Panc1 (cell line): Measurements from ENCODE around the gene STARD7. TPM values are rescaled to one million over a fixed set of nuclear protein-coding genes. Genes with fewer than 3 reads are reported as not detected.

ENCODE experiments used
- ATAC-seq: fragments of 200-7000 bp; cut with Tn5 transposase; 2 replicates; pipeline ENCODE4 v1.9.1; 2020; ENCODE audit warnings: mild to moderate bottlenecking, moderate library complexity
- BruUV-seq: library from RNA; stranded (reverse); fragments of 400-500 nt; replicated peaks from 2 replicates; lab custom pipeline; 2021; lab: Mats Ljungman, UMichigan
- CTCF ChIA-PET: fragments of 300-600 bp; sonication (Branson Sonifier 250); formaldehyde crosslinking; loops from one replicate; lab custom pipeline; 2022; ENCODE audit warnings: antibody characterized with exemption; lab: Charles Lee
- POLR2A ChIA-PET: fragments of 300-600 bp; sonication (Branson Sonifier 250); formaldehyde crosslinking; loops from one replicate; lab custom pipeline; 2022; ENCODE audit warnings: antibody characterized with exemption; lab: Charles Lee
- DNase-seq: peaks from one replicate; pipeline ENCODE4 v3.0.0-alpha.2; 2010; ENCODE audit warnings: low read depth, low spot score
- H3K27ac ChIP-seq: 2 replicates; pipeline ENCODE4 v1.5.1; 2011; ENCODE audit warnings: mild to moderate bottlenecking, low read length, inconsistent platforms
- H3K27me3 ChIP-seq: fragments of 200-500 bp; sonication (Bioruptor generic); 2 replicates; pipeline ENCODE4 v1.6.0; 2014; ENCODE audit warnings: low read length, inconsistent platforms; ENCODE audit not compliant: control insufficient read depth, insufficient read depth
- H3K36me3 ChIP-seq: fragments of 200-500 bp; sonication (Bioruptor generic); 2 replicates; pipeline ENCODE4 v1.5.1; 2014; ENCODE audit warnings: inconsistent platforms, mild to moderate bottlenecking, low read length, moderate library complexity; ENCODE audit not compliant: control insufficient read depth, insufficient read depth
- H3K4me1 ChIP-seq: 2 replicates; pipeline ENCODE4 v1.5.1; 2011; ENCODE audit warnings: inconsistent platforms, mild to moderate bottlenecking, low read length, moderate library complexity; ENCODE audit not compliant: control insufficient read depth, insufficient read depth
- H3K4me3 ChIP-seq, 2 experiments: 2 replicates each; pipeline ENCODE4 v1.5.1; 2011 to 2012; ENCODE audit warnings: low read depth in 2 of 2, low read length in 2 of 2, mild to moderate bottlenecking in 2 of 2, inconsistent platforms in 1 of 2, moderate library complexity in 1 of 2
- H3K9me3 ChIP-seq: fragments of 200-500 bp; sonication (Bioruptor generic); 2 replicates; pipeline ENCODE4 v1.5.1; 2014; ENCODE audit warnings: low read depth, mild to moderate bottlenecking, inconsistent platforms, low read length, moderate library complexity; ENCODE audit not compliant: control insufficient read depth, insufficient read depth
- POLR2AphosphoS5 ChIP-seq: IDR thresholded peaks from 2 replicates; pipeline ENCODE4 v1.6.1; 2012; ENCODE audit warnings: mild to moderate bottlenecking, low read depth, low read length, moderate library complexity
- SIN3A ChIP-seq: IDR thresholded peaks from 2 replicates; pipeline ENCODE4 v1.6.1; 2012; ENCODE audit warnings: low read depth, mild to moderate bottlenecking, low read length, moderate library complexity, borderline replicate concordance; ENCODE audit not compliant: insufficient read depth
- TCF7L2 ChIP-seq: IDR thresholded peaks from 2 replicates; pipeline ENCODE4 v1.6.1; 2011; ENCODE audit warnings: mild to moderate bottlenecking, low read depth, low read length, inconsistent platforms
- in situ Hi-C: cut with HindIII; loops from 2 replicates; pipeline ENCODE4 v1.10.0; 2016; ENCODE audit warnings: low sequenced_read_pairs, low pct_unique_long_range_greater_than_20kb
- intact Hi-C: fragments of 100-400 bp; cut with micrococcal nuclease; formaldehyde crosslinking; loops from one replicate; pipeline ENCODE4 v1.10.0; 2022; ENCODE audit not compliant: unreplicated experiment
- total RNA-seq: library from RNA; stranded (reverse); gene quantifications from one replicate; pipeline ENCODE4 v1.2.1, GENCODE V29; 2021; ENCODE audit not compliant: unreplicated experiment
- TF ChIP-seq, protein P1 (sequence below), 2 experiments: IDR thresholded peaks; 2 replicates each; pipeline ENCODE4 v1.6.1; 2011 to 2012; ENCODE audit warnings: low read depth in 2 of 2, control low read depth in 1 of 2, low read length in 1 of 2, mild to moderate bottlenecking in 1 of 2, moderate library complexity in 1 of 2; ENCODE audit not compliant: insufficient read depth in 1 of 2
- TF ChIP-seq, protein P2 (sequence below): fragments of 450-650 bp; IDR thresholded peaks from 2 replicates; pipeline ENCODE4 v1.5.1; 2017; ENCODE audit warnings: mild to moderate bottlenecking

STARD7 gene
- total RNA-seq, 1 experiment from 2014 or later, result 133 TPM

DNA sequence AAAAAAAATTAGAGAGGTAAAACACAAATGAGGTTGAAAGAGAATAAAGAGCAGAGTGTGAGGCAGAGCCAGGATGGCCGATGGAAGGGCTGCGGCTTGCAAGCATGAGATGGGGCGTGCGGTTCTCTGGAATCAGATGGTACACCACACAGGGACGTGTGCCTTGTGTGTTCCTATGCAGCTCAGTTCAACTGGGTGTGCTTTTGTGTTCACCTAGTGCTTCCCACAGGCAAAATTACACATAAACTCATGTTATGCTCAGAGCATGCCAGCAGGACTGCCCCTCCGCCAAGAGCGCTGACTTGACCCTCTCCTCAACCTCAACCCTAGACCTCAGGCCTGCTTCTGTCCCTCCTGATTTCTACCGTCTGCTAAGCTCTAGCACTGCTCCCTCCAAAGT, 24.4 kb downstream of the STARD7 start:
- TF ChIP-seq, protein P1, sequence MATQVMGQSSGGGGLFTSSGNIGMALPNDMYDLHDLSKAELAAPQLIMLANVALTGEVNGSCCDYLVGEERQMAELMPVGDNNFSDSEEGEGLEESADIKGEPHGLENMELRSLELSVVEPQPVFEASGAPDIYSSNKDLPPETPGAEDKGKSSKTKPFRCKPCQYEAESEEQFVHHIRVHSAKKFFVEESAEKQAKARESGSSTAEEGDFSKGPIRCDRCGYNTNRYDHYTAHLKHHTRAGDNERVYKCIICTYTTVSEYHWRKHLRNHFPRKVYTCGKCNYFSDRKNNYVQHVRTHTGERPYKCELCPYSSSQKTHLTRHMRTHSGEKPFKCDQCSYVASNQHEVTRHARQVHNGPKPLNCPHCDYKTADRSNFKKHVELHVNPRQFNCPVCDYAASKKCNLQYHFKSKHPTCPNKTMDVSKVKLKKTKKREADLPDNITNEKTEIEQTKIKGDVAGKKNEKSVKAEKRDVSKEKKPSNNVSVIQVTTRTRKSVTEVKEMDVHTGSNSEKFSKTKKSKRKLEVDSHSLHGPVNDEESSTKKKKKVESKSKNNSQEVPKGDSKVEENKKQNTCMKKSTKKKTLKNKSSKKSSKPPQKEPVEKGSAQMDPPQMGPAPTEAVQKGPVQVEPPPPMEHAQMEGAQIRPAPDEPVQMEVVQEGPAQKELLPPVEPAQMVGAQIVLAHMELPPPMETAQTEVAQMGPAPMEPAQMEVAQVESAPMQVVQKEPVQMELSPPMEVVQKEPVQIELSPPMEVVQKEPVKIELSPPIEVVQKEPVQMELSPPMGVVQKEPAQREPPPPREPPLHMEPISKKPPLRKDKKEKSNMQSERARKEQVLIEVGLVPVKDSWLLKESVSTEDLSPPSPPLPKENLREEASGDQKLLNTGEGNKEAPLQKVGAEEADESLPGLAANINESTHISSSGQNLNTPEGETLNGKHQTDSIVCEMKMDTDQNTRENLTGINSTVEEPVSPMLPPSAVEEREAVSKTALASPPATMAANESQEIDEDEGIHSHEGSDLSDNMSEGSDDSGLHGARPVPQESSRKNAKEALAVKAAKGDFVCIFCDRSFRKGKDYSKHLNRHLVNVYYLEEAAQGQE (IDR thresholded peaks at IDR 0.05; ENCODE audit: insufficient read depth in 1 of 2, low read depth in 2 of 2, low read length in 1 of 2), result no peak
- 0 out of 2 replicates have a peak, but pooled peaks have one; percentile 15 for TF ChIP-seq POLR2AphosphoS5
- intact Hi-C loops (no loop called here), in situ Hi-C loops (no loop called here)
- no peak overlapping the region for H3K4me3 ChIP-seq
- no peaks in the 10 kb centered on the region for H3K9me3 ChIP-seq
- CTCF ChIA-PET, result no interaction called here
- no TSS peak for BruUV-seq
- DNase-seq (no peak), ATAC-seq (no peak)
- no peaks in the 10 kb centered on the region for H3K4me1 ChIP-seq
- H3K27me3 ChIP-seq, result no peaks in the 10 kb centered on the region
- no peak overlapping the region for H3K27ac ChIP-seq
- H3K36me3 ChIP-seq, result peaks cover 20% of the 10 kb centered on the region; the same call in 1 of the 2 replicates
- POLR2A ChIA-PET, result no interaction called here

DNA sequence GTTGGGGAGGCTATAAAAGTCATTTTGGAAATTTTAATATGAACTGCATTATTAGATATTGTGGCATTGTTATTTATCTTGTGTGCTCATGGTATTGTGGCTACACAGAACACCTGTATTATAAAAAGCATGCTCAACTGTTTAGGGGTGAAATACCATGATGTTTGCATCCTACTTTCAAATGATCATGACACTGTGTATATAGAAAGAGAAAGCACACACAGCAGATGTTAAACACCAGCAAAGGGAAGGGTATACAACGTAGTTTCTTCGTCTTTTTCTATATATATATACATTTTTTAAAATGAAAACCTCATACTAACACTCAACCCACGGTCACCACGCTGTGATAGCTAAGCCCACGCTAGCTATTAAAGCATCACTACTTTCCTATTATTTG, 27.1 kb downstream of the STARD7 start:
- ChIA-PET CTCF (no interaction called here), POLR2A (no interaction called here)
- H3K9me3 ChIP-seq, result no peaks in the 10 kb centered on the region
- BruUV-seq, result no TSS peak
- H3K27ac ChIP-seq, result no peak overlapping the region
- H3K4me3 ChIP-seq, result no peak overlapping the region
- intact Hi-C loops (no loop called here), in situ Hi-C loops (no loop called here)
- H3K36me3 ChIP-seq, result peaks cover 12% of the 10 kb centered on the region; the same call in 1 of the 2 replicates
- TF ChIP-seq POLR2AphosphoS5, result no peak
- TF ChIP-seq, protein P2, sequence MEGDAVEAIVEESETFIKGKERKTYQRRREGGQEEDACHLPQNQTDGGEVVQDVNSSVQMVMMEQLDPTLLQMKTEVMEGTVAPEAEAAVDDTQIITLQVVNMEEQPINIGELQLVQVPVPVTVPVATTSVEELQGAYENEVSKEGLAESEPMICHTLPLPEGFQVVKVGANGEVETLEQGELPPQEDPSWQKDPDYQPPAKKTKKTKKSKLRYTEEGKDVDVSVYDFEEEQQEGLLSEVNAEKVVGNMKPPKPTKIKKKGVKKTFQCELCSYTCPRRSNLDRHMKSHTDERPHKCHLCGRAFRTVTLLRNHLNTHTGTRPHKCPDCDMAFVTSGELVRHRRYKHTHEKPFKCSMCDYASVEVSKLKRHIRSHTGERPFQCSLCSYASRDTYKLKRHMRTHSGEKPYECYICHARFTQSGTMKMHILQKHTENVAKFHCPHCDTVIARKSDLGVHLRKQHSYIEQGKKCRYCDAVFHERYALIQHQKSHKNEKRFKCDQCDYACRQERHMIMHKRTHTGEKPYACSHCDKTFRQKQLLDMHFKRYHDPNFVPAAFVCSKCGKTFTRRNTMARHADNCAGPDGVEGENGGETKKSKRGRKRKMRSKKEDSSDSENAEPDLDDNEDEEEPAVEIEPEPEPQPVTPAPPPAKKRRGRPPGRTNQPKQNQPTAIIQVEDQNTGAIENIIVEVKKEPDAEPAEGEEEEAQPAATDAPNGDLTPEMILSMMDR, result no peak
- TF ChIP-seq SIN3A, result no peak
- TF ChIP-seq, protein P1 (IDR thresholded peaks at IDR 0.05; ENCODE audit: insufficient read depth in 1 of 2, low read depth in 2 of 2, low read length in 1 of 2), result no peak
- TF ChIP-seq TCF7L2, result no peak
- H3K4me1 ChIP-seq, result no peaks in the 10 kb centered on the region
- ATAC-seq, result no peak
- H3K27me3 ChIP-seq, result no peaks in the 10 kb centered on the region
- no peak for DNase-seq
